ENCODE results near the gene DLG2.

The DLG2 gene

DNA sequence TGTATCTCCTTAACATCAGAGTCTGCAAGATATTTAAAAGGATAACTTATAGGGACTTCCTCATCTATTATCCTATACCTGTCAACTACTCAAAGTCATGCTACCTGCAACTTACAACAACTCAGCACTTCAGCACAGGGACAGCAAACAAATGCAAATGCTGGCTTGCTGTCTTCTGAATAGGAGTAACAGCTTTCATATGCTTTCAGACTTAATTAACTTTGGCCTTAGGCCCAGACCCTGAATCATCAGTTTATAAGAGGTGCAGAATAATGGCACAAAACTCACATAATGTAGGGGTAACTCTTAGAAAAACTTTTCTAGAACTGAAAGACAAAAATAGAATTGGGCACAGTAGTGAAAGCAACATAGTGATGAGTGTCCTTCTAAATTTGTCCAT, 953.4 kb downstream of the DLG2 start:
- Histone ChIP-seq H3K9me3 (ENCODE audit: low read length) (no peaks in the 10 kb centered on the region), H3K36me3 (ENCODE audit: insufficient read depth, low read length) (no peaks in the 10 kb centered on the region), H3K4me1 (ENCODE audit: insufficient read depth, low read length) (no peaks in the 10 kb centered on the region), H3K27me3 (ENCODE audit: control insufficient read depth in 1 of 2, insufficient read depth in 2 of 2, low read length in 2 of 2) (no peaks in the 10 kb centered on the region), H3K27ac (ENCODE audit: low read depth, low read length) (no peak overlapping the region), H3K9ac (ENCODE audit: low read length) (no peak overlapping the region), H3K4me3 (ENCODE audit: low read depth in 1 of 2, low read length in 2 of 2) (no peak overlapping the region)

- no peak overlapping the region for H3K4me3 ChIP-seq (ENCODE audit: low read depth in 1 of 2, low read length in 2 of 2)
- no peaks in the 10 kb centered on the region for H3K36me3 ChIP-seq (ENCODE audit: insufficient read depth, low read length)
- no peak overlapping the region for H3K27ac ChIP-seq (ENCODE audit: low read depth, low read length)
- no peaks in the 10 kb centered on the region for H3K4me1 ChIP-seq (ENCODE audit: insufficient read depth, low read length)
- no peak overlapping the region for H3K9ac ChIP-seq (ENCODE audit: low read length)
- no peaks in the 10 kb centered on the region for H3K27me3 ChIP-seq (ENCODE audit: control insufficient read depth in 1 of 2, insufficient read depth in 2 of 2, low read length in 2 of 2)
- H3K9me3 ChIP-seq (ENCODE audit: low read length): no peaks in the 10 kb centered on the region
Observed at GRCh38 chr11:84671325-84671999, 955.7 kb downstream of the DLG2 start.

- no peaks in the 10 kb centered on the region for H3K27me3 ChIP-seq (ENCODE audit: control insufficient read depth in 1 of 2, insufficient read depth in 2 of 2, low read length in 2 of 2)
- H3K4me1 ChIP-seq (ENCODE audit: insufficient read depth, low read length): no peaks in the 10 kb centered on the region
- H3K4me3 ChIP-seq (ENCODE audit: low read depth in 1 of 2, low read length in 2 of 2): no peak overlapping the region
- no peak overlapping the region for H3K27ac ChIP-seq (ENCODE audit: low read depth, low read length)
- H3K9ac ChIP-seq (ENCODE audit: low read length): no peak overlapping the region
- H3K9me3 ChIP-seq (ENCODE audit: low read length): no peaks in the 10 kb centered on the region
- H3K36me3 ChIP-seq (ENCODE audit: insufficient read depth, low read length): no peaks in the 10 kb centered on the region
Observed at GRCh38 chr11:84663731-84664130, 963.4 kb downstream of the DLG2 start.

- H3K4me3 ChIP-seq (ENCODE audit: low read depth in 1 of 2, low read length in 2 of 2): no peak overlapping the region
- H3K27ac ChIP-seq (ENCODE audit: low read depth, low read length): no peak overlapping the region
- H3K27me3 ChIP-seq (ENCODE audit: control insufficient read depth in 1 of 2, insufficient read depth in 2 of 2, low read length in 2 of 2): no peaks in the 10 kb centered on the region
- H3K36me3 ChIP-seq (ENCODE audit: insufficient read depth, low read length): no peaks in the 10 kb centered on the region
- H3K9me3 ChIP-seq (ENCODE audit: low read length): no peaks in the 10 kb centered on the region
- H3K4me1 ChIP-seq (ENCODE audit: insufficient read depth, low read length): no peaks in the 10 kb centered on the region
- no peak overlapping the region for H3K9ac ChIP-seq (ENCODE audit: low read length)
Observed at GRCh38 chr11:84660257-84660977, 966.7 kb downstream of the DLG2 start.

GRCh38 chr11:84655712-84656111, 971.4 kb downstream of the DLG2 start:
- Histone ChIP-seq H3K4me3 (ENCODE audit: low read depth in 1 of 2, low read length in 2 of 2) (no peak overlapping the region), H3K4me1 (ENCODE audit: insufficient read depth, low read length) (no peaks in the 10 kb centered on the region), H3K27me3 (ENCODE audit: control insufficient read depth in 1 of 2, insufficient read depth in 2 of 2, low read length in 2 of 2) (no peaks in the 10 kb centered on the region), H3K27ac (ENCODE audit: low read depth, low read length) (no peak overlapping the region), H3K36me3 (ENCODE audit: insufficient read depth, low read length) (no peaks in the 10 kb centered on the region), H3K9ac (ENCODE audit: low read length) (no peak overlapping the region), H3K9me3 (ENCODE audit: low read length) (no peaks in the 10 kb centered on the region)

DNA sequence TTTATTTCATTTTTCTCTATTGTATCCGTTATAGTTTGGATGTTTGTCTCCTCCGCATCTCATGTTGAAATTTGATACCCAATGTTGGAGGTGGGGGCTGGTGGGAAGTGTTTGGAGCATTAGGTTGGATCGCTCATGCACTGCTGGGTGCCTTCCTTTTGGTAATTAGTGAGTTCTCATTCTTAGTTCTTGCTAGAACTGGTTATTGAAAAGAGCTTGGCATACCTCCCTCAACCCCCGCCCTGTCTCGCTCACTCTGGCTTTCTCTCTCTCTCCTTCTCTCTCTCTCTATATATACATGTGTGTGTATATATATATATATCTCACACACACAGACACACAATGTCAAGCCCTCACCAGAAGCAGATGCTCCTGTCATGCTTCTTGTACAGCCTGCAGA, 978.7 kb downstream of the DLG2 start:
- no peaks in the 10 kb centered on the region for H3K4me1 ChIP-seq (ENCODE audit: insufficient read depth, low read length)

GRCh38 chr11:84645988-84646694, 981.0 kb downstream of the DLG2 start:
- H3K27ac ChIP-seq (ENCODE audit: low read depth, low read length): no peak overlapping the region
- H3K27me3 ChIP-seq (ENCODE audit: control insufficient read depth in 1 of 2, insufficient read depth in 2 of 2, low read length in 2 of 2): no peaks in the 10 kb centered on the region
- no peaks in the 10 kb centered on the region for H3K36me3 ChIP-seq (ENCODE audit: insufficient read depth, low read length)
- H3K4me3 ChIP-seq (ENCODE audit: low read depth in 1 of 2, low read length in 2 of 2): no peak overlapping the region
- no peak overlapping the region for H3K9ac ChIP-seq (ENCODE audit: low read length)
- no peaks in the 10 kb centered on the region for H3K4me1 ChIP-seq (ENCODE audit: insufficient read depth, low read length)
- no peaks in the 10 kb centered on the region for H3K9me3 ChIP-seq (ENCODE audit: low read length)

More for the DNA sequence above, 978.7 kb downstream of the DLG2 start:
- no peak overlapping the region for H3K9ac ChIP-seq (ENCODE audit: low read length)
- no peak overlapping the region for H3K4me3 ChIP-seq (ENCODE audit: low read depth in 1 of 2, low read length in 2 of 2)
- no peak overlapping the region for H3K27ac ChIP-seq (ENCODE audit: low read depth, low read length)
- H3K27me3 ChIP-seq (ENCODE audit: control insufficient read depth in 1 of 2, insufficient read depth in 2 of 2, low read length in 2 of 2): no peaks in the 10 kb centered on the region
- no peaks in the 10 kb centered on the region for H3K9me3 ChIP-seq (ENCODE audit: low read length)
- no peaks in the 10 kb centered on the region for H3K36me3 ChIP-seq (ENCODE audit: insufficient read depth, low read length)

DNA sequence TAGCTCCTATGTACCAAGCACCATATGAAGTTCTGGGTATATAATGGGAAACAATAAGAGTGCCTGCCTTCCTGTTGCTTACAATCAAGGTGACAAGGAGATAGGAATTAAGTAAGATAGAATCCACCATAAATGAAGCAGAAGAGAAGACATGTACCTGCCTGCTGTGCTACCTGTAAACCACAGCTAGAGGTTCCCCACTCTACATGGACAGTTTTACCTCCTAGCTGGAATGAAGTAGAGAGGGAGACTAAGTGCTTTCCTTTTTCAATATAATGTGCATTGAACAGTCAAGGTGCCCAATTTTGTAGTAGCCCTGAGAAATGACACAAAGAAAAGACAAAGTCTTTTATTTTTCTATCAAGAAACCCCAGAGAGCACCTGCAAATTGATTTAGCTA, 984.6 kb downstream of the DLG2 start:
- no peaks in the 10 kb centered on the region for H3K27me3 ChIP-seq (ENCODE audit: control insufficient read depth in 1 of 2, insufficient read depth in 2 of 2, low read length in 2 of 2)
- H3K27ac ChIP-seq (ENCODE audit: low read depth, low read length): no peak overlapping the region
- H3K4me3 ChIP-seq (ENCODE audit: low read depth in 1 of 2, low read length in 2 of 2): no peak overlapping the region
- H3K4me1 ChIP-seq (ENCODE audit: insufficient read depth, low read length): no peaks in the 10 kb centered on the region
- H3K36me3 ChIP-seq (ENCODE audit: insufficient read depth, low read length): no peaks in the 10 kb centered on the region
- no peak overlapping the region for H3K9ac ChIP-seq (ENCODE audit: low read length)
- H3K9me3 ChIP-seq (ENCODE audit: low read length): no peaks in the 10 kb centered on the region

- Histone ChIP-seq H3K27me3 (ENCODE audit: control insufficient read depth in 1 of 2, insufficient read depth in 2 of 2, low read length in 2 of 2) (no peaks in the 10 kb centered on the region), H3K9ac (ENCODE audit: low read length) (no peak overlapping the region), H3K9me3 (ENCODE audit: low read length) (no peaks in the 10 kb centered on the region), H3K4me1 (ENCODE audit: insufficient read depth, low read length) (no peaks in the 10 kb centered on the region), H3K4me3 (ENCODE audit: low read depth in 1 of 2, low read length in 2 of 2) (no peak overlapping the region), H3K27ac (ENCODE audit: low read depth, low read length) (no peak overlapping the region), H3K36me3 (ENCODE audit: insufficient read depth, low read length) (no peaks in the 10 kb centered on the region)
Observed at GRCh38 chr11:84634309-84634708, 992.8 kb downstream of the DLG2 start.

DNA sequence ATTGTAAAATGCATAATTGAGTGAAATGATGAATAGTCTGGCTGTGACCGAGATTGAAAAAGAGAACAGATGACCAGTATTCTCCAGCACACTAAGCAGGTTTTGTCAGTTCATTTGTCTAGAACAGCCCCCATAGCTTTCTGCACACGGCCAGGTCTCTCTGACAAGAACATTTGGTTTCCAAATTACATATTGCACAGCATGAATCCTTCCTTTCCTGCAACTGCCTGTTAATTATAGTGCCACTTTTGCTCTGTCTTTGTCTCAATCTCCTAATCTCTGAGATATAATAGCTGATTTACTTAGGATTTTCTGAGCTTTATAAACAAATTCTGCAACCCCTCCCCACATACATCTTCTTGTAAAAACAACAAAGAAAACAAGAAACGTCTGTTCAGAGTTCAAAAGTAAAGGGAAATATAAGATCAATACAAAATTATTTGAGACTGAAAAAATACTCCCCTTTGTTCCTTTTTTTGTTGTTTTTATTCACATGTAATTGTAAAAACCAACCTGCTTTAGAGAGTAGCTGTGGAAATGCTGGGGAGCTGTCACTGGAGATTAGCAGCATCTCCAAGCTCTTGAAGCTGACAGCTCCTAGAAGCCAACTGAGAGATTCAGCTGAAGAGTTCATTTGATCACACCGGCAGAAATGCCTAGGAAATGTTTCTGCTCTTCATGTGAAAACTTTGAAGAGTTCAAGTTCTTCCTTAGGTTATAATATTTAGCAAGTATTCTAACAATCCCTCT, 998.1 kb downstream of the DLG2 start:
- no peak overlapping the region for H3K9ac ChIP-seq (ENCODE audit: low read length)
- no peaks in the 10 kb centered on the region for H3K27me3 ChIP-seq (ENCODE audit: control insufficient read depth in 1 of 2, insufficient read depth in 2 of 2, low read length in 2 of 2)
- no peaks in the 10 kb centered on the region for H3K36me3 ChIP-seq (ENCODE audit: insufficient read depth, low read length)
- no peak overlapping the region for H3K27ac ChIP-seq (ENCODE audit: low read depth, low read length)
- H3K4me3 ChIP-seq (ENCODE audit: low read depth in 1 of 2, low read length in 2 of 2): no peak overlapping the region
- no peaks in the 10 kb centered on the region for H3K9me3 ChIP-seq (ENCODE audit: low read length)
- H3K4me1 ChIP-seq (ENCODE audit: insufficient read depth, low read length): no peaks in the 10 kb centered on the region

- Histone ChIP-seq H3K4me3 (ENCODE audit: low read depth in 1 of 2, low read length in 2 of 2) (no peak overlapping the region), H3K27me3 (ENCODE audit: control insufficient read depth in 1 of 2, insufficient read depth in 2 of 2, low read length in 2 of 2) (no peaks in the 10 kb centered on the region), H3K4me1 (ENCODE audit: insufficient read depth, low read length) (no peaks in the 10 kb centered on the region), H3K9me3 (ENCODE audit: low read length) (no peaks in the 10 kb centered on the region), H3K36me3 (ENCODE audit: insufficient read depth, low read length) (no peaks in the 10 kb centered on the region), H3K9ac (ENCODE audit: low read length) (no peak overlapping the region), H3K27ac (ENCODE audit: low read depth, low read length) (no peak overlapping the region)
Observed at GRCh38 chr11:84626256-84626655, 1000.9 kb downstream of the DLG2 start.
